ENCODE results near the gene PGF.
"Not testable (repeated sequence)": the region's sequence is repeated elsewhere in the genome, so short reads cannot be mapped to it uniquely, and the experiment has no call there.

PGF gene

DNA sequence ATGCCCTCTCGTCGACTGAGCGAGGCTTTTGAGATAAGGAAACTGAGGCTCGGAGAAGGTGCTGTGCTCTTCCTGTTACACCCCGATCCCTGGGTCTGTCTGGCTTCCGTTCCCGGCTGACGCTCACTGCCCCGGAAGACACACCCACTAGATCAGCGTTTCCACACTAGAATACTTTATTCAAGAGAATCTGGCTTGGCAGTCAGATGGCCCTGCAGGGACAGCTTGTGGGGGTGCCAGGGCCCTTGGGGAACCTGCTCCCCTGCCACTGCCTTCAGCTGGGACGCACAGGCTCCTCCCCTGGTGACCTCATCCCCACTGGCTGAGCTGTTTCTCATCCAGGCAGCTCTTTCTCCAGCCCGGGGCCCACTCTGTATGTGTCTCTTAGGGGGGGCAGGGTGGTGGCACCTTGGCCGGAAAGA, 13.7 kb downstream of the PGF start:
- peak; percentile 55 for DNase-seq

DNA sequence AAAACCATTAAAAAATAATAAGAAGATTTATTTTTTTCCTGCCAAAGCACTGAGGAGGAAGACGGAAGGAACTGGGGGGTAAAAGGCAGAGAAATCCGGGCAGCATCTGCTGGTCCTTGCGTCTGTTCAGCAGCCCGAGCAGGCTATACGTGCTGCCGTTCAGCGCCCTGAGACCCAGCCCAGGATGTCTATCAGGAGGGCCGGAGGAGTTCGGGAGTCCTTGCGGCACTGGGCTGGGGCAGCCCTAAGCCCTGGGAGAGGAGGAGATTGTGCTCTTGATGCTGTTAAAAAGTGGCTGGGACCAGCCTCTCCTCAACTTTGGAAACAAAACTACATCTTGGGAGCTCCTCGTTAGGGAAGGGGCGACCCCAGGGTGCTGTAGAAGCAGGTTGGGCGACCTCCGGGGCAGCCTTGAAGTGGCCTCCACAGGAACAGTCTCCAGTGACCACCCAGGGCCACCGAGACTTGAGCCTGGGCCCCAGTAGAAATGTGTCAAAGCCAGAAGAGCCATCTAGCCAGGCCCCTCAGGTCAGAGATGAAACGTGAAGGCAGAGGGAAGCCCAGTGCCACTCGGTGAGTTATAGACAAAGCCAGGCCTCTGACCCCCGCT, 14.3 kb downstream of the PGF start:
- DNase-seq: no peak

DNA sequence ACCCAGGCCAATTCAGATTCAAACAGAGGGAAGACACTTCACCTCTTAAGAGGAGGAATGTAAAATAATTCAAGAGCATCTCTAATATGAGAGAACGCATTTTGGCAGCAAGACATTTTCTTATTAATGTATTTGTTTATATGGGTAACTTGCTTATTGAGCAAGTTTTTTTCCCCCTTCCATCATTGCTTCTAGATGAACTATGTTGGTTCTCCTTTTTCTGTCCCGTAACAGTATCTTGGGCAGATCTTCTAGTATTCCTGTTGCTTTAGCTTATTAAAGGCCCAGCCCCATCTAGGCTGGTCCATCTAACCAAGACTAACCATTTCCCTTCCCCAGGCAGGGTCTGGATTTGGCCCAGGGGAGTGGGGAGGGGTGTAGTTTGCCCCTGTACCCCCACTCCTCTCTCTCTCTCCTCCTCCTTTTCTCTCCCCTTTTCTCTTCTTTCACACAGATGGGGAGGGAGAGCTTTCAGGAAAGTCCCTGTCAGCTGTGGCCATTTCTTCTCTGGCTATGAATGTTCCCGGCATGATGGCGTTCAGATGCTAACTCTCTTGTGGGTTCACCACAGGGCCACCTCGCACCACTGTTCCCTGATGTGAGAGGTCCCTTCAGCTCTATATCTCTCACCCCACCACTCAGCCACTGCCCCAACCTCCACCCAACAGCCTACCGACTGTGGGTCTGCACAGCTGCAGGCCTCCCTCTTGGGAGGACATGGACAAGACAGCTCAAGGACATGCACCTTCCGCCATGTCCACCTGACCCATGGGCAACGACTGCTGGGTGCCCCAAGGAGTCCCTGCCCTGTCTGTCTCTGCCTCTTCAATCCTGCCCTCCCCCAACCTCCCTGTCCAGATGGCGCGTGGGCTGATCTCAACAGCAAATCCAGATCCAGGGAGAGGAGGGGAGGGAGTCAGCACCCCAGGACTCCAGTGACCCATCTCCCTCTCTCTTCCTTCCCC, 16.6 kb downstream of the PGF start:
- no peak for DNase-seq

DNA sequence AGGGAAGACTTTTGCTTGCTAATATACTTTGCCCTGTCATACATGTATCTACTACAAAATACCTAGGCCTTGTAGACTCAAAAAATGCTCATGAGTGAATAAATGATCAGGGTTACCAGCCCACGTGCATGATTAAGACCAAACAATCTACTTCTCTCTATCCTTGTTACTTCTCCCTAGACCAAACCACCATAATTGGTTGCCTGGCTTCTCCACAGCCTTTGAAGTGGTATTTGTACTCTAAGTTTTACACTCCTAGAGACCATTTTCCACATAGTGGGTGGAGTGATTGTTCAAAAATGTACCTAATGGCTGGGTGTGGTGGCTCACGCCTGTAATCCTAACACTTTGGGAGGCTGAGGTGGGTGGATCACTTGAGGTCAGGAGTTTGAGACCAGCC, 18.2 kb downstream of the PGF start:
- DNase-seq: no peak

DNA sequence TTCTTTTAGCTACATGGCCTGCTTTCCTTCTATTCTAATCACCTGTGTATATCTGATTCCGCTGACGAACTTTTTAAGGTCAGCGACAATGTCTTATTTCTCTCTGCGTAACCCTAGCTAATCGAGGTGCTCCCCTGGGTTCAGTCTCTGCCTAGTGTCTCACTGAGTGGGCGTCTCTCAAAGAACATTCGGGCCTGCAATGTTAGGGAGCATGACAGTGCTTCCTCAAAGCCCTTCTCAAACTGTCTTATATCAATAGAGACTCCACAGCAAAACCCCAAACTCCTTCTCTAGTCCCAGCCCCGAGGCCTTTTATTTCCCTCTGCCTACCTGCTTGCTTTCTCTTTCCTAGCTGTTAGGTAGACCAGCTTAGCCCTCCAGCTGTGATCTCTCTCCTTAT, 18.7 kb downstream of the PGF start:
- no peak for DNase-seq

DNA sequence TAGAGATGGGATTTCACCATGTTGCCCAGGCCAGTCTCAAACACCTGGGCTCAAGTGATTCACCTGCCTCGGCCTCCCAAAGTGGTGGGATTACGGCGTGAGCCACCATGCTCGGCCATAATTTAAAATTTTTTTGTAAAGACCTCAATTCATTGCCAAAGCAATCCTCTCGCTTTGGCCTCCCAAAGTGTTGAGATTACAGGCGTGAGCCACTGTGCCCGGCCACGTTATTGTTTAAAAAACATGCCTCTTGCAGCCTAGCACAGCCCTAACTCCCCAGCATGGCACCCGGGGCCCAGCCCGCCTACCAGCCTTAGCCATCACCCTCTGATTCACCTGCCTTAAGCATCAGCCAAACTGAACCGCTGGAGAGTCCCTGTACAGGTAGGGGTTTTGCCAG, 19.2 kb downstream of the PGF start:
- no peak for DNase-seq

DNA sequence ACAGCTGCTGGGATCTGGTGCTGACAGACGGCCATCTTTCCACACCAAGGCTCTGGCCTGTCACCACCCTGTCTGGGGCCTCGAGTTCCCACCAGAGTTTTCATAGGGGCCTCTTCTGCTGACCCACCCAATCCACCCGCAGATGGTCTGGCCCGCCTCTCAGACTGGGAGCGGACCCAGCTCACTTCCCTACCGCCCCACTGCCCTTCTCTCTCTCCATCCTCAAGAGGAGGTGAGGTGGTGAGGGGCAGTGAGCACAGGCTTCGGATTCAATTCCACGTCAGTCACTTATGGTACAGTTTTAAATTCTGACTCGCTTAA, 20.1 kb downstream of the PGF start:
- DNase-seq: no peak

DNA sequence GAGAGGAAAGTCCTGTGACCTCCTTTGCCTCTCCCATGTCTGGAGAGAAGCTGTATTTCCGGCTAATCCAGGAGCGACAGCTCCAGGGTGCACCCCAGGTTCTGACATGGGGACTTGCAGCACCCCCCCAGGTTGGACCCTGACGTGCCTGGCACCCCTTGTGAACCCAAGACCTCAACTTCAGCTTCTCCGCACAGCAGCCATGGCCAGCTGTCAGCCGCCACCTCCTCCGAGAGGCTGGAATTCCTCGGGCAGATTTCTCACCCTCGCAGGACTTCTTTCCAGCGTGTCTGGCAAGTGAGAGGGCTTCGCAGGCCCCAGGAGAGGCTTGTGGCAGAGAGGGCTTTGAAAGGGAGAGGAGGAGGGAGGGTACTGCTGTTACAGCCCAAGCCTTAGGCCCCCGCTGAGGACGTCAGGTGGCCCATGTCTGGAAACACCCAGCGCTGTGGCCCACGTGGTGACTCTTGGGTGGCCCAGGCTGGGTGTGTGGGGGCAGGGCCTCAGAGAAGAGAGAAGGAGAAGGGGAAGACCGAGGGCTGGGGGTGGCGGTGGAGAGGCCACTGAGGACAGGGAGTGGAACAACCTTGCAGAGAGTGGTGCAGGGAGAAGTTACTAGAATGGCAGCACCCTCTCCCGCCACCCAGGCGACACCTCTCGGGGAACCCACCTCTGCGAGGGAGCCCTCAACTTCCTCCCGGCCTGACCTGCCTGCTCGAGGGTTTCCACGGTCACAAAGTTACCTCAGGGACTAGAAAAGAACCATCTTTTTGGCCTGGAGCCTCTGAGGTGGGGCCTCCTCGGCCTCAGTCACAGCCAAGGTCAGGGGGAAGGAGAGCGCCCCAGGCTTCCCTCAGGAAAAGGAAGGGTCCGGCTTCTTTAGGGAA, 20.7 kb downstream of the PGF start:
- peak; percentile 47 for DNase-seq

DNA sequence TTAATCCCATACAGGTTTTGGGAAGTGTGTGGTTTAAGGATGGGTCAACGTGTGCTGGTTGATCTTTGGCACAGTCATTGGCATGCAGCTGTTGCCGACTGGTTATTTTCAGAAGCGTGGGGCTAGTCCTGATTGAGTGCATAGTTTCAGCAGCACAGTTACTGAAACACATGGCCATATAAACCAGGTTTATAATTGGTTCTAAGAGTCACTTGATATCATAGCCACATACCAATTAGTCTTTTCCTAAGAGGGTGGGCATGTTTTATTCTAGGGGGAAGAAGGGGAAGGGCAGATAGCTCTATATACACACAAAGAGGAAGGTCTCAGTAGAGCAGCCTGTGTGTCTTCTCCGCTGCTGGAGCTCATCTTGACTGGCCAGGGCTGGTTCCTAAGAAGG, 21.4 kb downstream of the PGF start:
- DNase-seq: no peak

DNA sequence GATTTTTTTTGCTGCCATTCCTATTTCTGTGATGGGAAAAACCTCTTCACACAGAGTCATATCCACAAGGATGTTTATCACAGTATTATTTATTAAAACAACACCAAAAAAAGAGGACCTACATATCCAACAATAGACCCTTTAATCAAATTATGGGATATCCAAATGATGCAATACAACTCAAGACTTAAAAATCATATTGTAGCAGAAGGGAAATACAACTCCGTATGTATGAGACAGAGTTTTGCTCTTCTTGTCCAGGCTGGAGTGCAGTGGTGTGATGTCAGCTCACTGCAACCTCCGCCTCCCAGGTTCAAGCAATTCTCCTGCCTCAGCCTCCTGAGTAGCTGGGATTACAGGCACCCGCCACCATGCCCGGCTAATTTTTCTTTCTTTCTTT, 22.5 kb downstream of the PGF start:
- not testable (repeated sequence) for DNase-seq

DNA sequence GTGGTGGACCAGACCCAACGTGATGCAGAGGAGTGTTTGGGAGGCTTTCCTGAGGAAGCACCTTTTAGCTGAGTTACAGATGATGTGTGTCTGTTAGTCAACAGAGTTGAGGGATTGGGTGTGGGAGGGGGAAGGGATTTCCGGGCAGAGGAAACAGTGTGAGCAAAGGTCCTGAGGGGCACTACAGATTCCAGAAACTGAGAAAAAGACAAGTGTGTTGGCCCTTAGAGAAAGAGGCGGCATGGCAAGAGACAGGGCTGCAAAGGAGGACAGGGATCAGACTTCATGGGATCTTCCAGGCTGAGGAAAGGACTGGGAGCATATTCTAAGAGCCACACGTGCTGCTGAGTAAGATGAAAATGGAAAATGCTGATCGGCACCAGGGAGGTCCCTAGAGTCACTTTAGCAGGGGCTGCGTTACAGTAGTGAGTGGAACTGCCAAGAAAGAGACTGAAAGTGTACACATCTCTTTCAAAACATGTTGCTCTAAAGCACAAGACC, 22.9 kb downstream of the PGF start:
- no peak for DNase-seq

DNA sequence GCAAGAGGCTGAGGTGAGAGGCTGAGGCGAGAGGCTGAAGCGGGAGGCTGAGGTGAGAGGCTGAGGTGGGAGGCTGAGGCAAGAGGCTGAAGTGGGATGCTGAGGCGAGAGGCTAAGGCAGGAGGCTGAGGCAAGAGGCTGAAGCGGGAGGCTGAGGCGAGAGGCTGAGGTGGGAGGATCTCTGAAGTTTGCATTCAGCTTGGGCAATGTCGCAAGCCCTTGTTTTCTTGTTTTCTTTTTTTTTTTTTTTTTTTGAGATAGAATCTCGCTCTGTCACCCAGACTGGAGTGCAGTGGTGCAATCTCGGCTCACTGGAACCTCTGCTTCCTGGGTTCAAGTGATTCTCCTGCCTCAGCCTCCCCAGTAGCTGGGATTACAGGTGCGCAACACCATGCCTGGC, 23.7 kb downstream of the PGF start:
- not testable (repeated sequence) for DNase-seq

DNA sequence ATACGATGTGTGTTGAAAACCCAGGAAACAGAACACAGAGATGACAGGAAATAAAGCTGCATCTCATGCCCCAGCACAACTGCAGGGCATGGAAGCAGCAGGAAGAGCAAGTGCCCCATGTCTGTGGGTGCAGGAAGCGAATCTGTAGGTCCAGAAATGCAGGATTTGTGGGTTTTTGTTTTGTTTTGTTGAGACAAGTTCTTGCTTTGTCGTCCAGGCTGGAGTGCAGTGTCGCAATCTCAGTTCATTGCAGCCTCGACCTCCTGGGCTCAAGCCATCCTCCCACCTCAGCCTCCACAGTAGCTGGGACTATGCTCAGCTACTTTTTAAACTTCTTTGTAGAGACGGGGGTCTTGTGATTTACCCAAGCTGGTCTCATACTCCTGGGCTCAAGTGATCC, 26.2 kb downstream of the PGF start:
- no peak for DNase-seq

DNA sequence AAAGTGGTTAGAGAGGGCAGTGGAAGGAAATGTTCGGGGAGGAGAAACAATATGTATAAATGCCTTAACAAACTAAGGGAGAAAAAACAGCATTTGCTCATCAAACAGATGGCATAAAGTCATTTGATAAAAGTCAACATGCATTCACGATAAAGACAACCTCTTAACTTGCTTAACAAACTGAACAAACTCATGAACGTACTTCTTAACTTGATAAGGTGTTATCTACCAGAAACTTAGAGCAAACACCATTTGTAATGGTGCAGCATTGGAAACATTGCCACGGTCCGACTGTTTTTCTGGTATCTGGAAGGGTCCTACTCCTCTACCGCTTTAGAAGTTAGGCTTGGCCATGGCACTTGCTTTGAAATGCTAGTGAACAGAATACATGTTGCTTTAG, 28.2 kb downstream of the PGF start:
- DNase-seq: no peak

DNA sequence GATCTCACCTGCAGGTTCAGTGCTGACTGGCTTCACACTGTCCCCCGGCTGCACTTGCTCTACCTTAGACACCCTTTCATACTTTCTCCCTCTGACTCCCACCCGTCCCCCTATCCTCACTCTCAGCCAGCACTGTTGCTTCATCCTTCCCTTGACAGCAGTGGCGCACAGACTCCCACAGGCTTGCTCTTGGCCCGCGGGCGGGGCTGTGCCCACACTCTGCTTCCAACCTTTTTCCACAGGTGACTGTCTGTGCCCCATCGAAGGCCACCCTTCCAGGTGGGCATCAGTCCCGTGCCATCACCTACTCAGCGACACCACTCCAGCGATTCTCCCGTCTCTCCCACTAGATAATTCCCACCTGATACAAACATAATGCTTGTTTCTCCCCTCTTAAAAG, 31.3 kb downstream of the PGF start:
- DNase-seq: no peak

DNA sequence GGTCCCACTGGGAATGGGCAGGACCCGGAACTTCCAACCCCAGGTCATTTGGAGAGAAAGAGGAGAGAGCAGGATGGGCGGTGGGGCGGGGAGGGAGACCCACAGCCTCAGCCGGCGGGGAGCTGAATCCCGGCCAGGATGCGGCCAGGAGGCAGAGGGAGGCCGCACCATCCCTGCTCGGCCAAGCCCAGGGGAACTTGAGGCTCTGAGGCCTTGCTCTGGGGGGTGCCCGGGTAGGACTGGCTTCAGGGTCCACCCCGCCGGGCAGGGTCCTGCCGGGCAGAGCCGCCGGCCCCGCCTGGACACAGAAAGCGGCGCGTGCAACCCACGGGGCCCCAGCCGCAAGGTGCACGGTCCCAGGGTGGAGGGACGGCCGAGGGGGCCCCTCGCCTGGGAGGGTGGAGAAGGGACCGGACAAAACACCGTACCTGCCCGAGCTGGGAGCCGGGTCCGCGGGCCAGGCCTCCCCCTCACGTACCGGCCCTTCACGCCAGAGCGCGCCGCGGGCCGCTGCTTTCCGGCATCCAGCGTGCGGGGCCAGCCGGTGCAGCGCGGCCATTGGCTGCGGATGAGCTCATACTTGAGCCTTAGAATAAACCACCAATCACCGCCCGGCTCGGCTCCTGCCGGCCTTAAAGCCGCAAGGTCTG, 32.5 kb downstream of the PGF start, which contains the start of gene RPS6KL1:
RPS6KL1 (minus strand) TSS at position 509 of the 650 bp plus-strand sequence. CDS start 1,719 bp downstream, outside the sequence.
- DNase-seq: peak; percentile 77

DNA sequence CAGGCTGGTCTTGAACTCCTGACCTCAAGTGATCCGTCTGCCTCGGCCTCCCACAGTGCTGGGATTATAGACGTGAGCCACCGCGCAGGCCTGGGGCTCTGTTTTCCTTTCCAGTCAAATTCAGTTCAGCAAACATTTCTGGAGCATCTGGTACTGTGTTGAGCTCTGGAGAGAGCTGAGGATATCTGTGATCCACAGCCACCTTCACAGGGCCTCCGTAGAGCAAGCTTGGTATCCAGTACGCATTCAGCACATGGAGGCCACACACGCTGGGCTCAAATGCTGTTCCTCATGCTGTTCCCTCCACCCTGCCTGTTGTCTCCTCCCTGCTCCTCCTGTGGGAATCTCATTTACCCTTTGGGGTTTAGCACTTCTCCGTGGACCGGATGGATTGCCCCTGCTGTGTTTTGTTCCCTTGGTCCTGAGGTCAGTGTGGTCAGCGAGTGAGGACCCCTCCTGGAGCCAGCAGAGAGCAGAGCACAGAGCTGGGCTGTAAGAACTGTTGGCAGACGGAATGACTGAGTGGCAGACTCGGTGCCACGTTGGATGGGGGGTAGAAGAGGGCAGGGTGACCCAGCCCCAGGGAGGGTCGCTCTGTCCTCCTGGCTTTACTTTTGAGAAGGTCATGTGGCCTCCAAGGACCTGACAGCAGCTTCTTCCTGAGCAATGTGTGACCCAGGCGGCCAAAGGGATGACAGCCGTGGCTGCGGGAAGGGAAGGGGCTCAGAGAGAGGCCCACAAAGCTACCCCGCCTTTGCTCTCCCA, 33.2 kb downstream of the PGF start:
- no peak for DNase-seq

DNA sequence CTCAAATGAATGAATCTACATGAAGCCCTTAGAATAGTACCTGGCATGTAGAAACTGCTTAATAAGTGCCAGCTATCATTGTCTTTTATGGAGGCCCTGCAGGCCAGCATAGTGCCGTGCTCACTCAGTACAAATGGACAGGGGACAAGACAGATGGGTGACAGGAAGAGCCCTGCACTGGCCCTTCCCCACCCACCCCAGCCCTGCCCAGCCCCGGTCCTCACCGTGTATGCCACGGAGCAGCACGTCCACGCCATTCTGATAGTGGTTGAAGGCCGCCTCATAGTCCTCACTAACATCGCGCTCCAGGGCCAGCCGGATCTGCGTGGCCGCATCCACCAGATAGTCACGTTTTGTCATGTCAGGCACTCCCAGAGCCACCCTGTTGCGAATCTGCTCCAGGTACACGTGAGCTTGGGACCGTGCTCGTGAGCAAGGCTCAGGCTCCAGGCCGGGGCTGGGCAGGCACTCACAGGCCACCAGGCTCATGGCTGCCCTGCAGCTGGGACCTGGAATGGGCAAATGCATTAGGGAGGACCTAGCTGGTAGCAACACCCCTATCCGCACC, 34.3 kb downstream of the PGF start:
- no peak for DNase-seq

DNA sequence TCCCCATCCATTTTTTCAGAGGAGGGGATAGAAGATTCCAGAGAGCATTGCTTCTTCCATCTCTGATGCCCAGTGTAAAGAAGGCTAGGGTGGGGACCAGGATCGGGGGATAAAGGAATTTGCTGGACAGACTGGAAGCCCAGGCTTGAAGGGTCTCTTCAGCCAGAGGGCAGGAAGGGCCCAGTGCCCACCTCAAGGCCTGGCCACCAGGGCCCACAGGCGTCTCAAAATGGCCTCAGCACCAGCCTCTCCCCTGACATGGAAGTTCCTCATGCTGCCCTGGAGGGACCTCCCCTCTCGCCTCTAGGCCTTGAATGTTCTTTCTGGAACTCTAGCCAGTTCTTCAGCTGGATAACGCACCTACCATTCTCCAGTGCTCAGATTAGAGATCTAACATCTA, 35.1 kb downstream of the PGF start:
- DNase-seq: no peak

DNA sequence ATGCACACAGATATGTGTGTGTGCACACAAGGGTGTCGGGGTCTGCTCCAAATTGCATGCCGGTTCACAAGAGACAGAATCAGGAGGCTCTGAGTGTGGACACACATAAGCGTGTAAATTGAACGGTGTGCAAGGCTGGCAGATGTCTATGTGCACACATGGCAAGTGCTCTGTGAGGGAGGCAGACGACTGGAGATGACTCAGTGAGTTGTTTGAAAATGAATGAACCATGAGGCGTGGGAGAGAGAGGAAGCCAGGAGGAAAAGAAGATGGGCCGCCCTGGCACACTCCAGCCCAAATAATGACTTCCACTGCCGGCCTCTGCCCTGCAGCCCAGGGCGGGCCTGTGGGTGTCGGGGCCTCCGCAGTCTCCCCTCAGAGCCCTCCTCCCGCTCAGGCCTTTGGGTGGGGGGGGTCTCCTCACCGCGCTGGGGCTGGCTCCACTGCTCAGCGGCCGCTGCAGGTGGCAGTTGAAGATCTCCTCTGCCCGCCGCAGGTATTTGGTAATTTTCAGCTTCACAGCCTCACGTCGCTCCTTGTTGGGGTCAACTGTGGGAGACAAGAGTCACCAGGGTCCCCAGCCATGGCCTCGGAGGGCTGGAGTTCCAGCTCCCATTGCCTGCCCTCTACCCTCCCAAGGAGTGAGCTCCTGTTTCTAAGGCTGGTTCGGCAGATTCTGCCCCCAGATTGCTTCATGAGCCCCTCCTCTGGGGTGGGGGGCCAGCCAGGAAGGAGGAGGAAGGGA, 35.8 kb downstream of the PGF start:
- DNase-seq: no peak

DNA sequence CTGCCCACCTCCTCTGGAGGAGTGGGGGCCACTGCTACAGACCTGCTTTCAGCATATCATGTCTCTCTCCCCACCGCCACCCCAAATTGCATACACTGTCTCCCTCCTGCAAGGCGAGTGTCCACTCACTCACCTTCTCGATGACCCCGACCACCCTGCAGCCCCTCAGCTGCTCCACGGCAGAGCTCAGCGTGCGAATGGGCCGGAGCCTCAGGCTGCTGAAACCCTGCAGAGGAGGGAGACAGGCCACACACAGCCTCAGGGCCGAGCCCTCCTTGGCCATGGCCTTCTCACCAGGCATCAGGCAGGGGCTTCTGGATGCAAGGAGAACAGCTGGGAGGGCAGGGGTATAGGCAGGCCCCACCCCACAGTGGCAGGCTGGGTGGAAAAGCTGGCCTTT, 37.0 kb downstream of the PGF start:
- DNase-seq: no peak
